GM12872 (cell line): ENCODE measurements around the gene PHF21B.

Experiments
- CTCF ChIP-seq: IDR thresholded peaks from 3 replicates; pipeline ENCODE4 v1.5.1; 2011; ENCODE audit warnings: low read depth, mild to moderate bottlenecking, low read length, moderate library complexity; ENCODE audit not compliant: insufficient read depth

Gene PHF21B

GRCh38 chr22:45031629-45032403 is 22.0 kb upstream of the PHF21B start:
- no peak for TF ChIP-seq CTCF

- TF ChIP-seq CTCF: no peak
These were observed 19.7 kb upstream of the PHF21B start for GRCh38 chr22:45029501-45029900.

GRCh38 chr22:45026511-45026910 is 16.7 kb upstream of the PHF21B start:
- TF ChIP-seq CTCF: no peak

GRCh38 chr22:45023431-45023830 is 13.6 kb upstream of the PHF21B start:
- no peak for TF ChIP-seq CTCF

- no peak for TF ChIP-seq CTCF
These were observed 10.3 kb upstream of the PHF21B start for GRCh38 chr22:45019861-45020655.

GRCh38 chr22:45014654-45015053 is 4.8 kb upstream of the PHF21B start:
- TF ChIP-seq CTCF: no peak

GRCh38 chr22:45013138-45013537 is 3.3 kb upstream of the PHF21B start:
- TF ChIP-seq CTCF: no peak
